ENCODE data around the gene MBD5. TPM values are rescaled to one million over a fixed set of nuclear protein-coding genes. Genes with fewer than 3 reads are reported as not detected.

MBD5 gene
- total RNA-seq, 1 experiment from 2014 or later, result 14.5 TPM

- peak; percentile 45 for DNase-seq (ENCODE audit: low spot score)
- in situ Hi-C loops (cut with HindIII; ENCODE audit: low sequenced_read_pairs), result no loop called here
Measured at GRCh38 chr2:148552675-148553331, 531.9 kb downstream of the MBD5 start.

- no peak for DNase-seq (ENCODE audit: low spot score)
- in situ Hi-C loops (cut with HindIII; ENCODE audit: low sequenced_read_pairs), result no loop called here
Measured at GRCh38 chr2:148553332-148553887, 532.5 kb downstream of the MBD5 start.

- in situ Hi-C loops (cut with HindIII; ENCODE audit: low sequenced_read_pairs), result no loop called here
- no peak for DNase-seq (ENCODE audit: low spot score)
Measured at GRCh38 chr2:148554459-148555247, 533.8 kb downstream of the MBD5 start.

GRCh38 chr2:148555622-148556294 is 534.9 kb downstream of the MBD5 start:
- in situ Hi-C loops (cut with HindIII; ENCODE audit: low sequenced_read_pairs), result no loop called here

GRCh38 chr2:148557844-148558436 is 537.0 kb downstream of the MBD5 start:
- DNase-seq (ENCODE audit: low spot score), result no peak
- in situ Hi-C loops (cut with HindIII; ENCODE audit: low sequenced_read_pairs), result no loop called here

More at GRCh38 chr2:148555622-148556294, 534.9 kb downstream of the MBD5 start:
- DNase-seq (ENCODE audit: low spot score), result no peak

- in situ Hi-C loops (cut with HindIII; ENCODE audit: low sequenced_read_pairs), result no loop called here
- DNase-seq (ENCODE audit: low spot score), result no peak
Measured at GRCh38 chr2:148560496-148560895, 539.6 kb downstream of the MBD5 start.

- DNase-seq (ENCODE audit: low spot score), result no peak
- in situ Hi-C loops (cut with HindIII; ENCODE audit: low sequenced_read_pairs), result no loop called here
Measured at GRCh38 chr2:148561389-148561788, 540.5 kb downstream of the MBD5 start.

- in situ Hi-C loops (cut with HindIII; ENCODE audit: low sequenced_read_pairs), result no loop called here
- no peak for DNase-seq (ENCODE audit: low spot score)
Measured at GRCh38 chr2:148565272-148565894, 544.5 kb downstream of the MBD5 start.

Other genes with a start within 250 kb of the MBD5 start
- 0.31 and 0.54 TPM in 2 replicates for gene ACVR2A, start 176.1 kb upstream of the MBD5 start, total RNA-seq (2014; rRNA removed; shearing (Covaris generic))
- 16.7 and 33.9 TPM in 2 replicates for gene ORC4, start 354 bp upstream of the MBD5 start, total RNA-seq (2014; rRNA removed; shearing (Covaris generic))